ENCODE measurements around the gene UBE2H. TPM values are rescaled to one million over a fixed set of nuclear protein-coding genes. Genes with fewer than 3 reads are reported as not detected.
A peak's percentile ranks its signal among the peaks of the same experiment; 100 is the strongest.

The UBE2H gene
- total RNA-seq, 1 experiment from 2014 or later: 75.1 TPM

GRCh38 chr7:129851174-129851573 lies 101.6 kb downstream of the UBE2H start:
- Histone ChIP-seq H4K5ac (ENCODE audit: insufficient read length, low read depth, low read length) (no peak overlapping the region), H3K18ac (ENCODE audit: insufficient read length, low read depth, low read length) (no peak overlapping the region), H4K91ac (ENCODE audit: insufficient read length, low read depth, low read length) (no peak overlapping the region), H2BK5ac (ENCODE audit: insufficient read length, low read length) (no peak overlapping the region), H3K9me3 (ENCODE audit: control insufficient read depth, low read depth, low read length) (no peaks in the 10 kb centered on the region), H2BK12ac (ENCODE audit: insufficient read length, low read depth, low read length) (no peak overlapping the region), H3K27me3 (ENCODE audit: insufficient read depth, low read length) (no peaks in the 10 kb centered on the region), H2BK20ac (ENCODE audit: low read depth, low read length, poor library complexity, severe bottlenecking) (no peak overlapping the region), H2BK15ac (ENCODE audit: low read depth, low read length) (no peak overlapping the region), H3T11ph (ENCODE audit: low read length) (no peak overlapping the region), H3K23ac (ENCODE audit: insufficient read length, low read depth, low read length) (no peak overlapping the region), H3K4me1 (ENCODE audit: insufficient read depth, low read length) (no peaks in the 10 kb centered on the region; the same call in 1 of the 2 replicates), H3K56ac (ENCODE audit: insufficient read length, low read depth, low read length) (no peak overlapping the region), H3K79me2 (ENCODE audit: insufficient read depth, low read length) (0 out of 2 replicates have a peak, but pooled peaks cover 1% of the 10 kb centered on the region), H3K4ac (ENCODE audit: low read depth, low read length) (no peak overlapping the region), H3K4me2 (ENCODE audit: insufficient read depth, insufficient read length, low read length) (no peak overlapping the region), H2AFZ (ENCODE audit: low read length) (no peak overlapping the region), H2BK120ac (ENCODE audit: low read depth, low read length, poor library complexity, severe bottlenecking) (no peak overlapping the region), H2AK5ac (ENCODE audit: insufficient read length, low read length) (no peak overlapping the region), H3K23me2 (ENCODE audit: insufficient read length, low read depth, low read length, poor library complexity, severe bottlenecking) (no peaks in the 10 kb centered on the region), H3K9ac (ENCODE audit: extremely low read depth, insufficient read length, low read length) (no peak overlapping the region), H3K14ac (ENCODE audit: insufficient read depth, low read length) (no peak overlapping the region), H4K8ac (replicated peaks; ENCODE audit: insufficient read length, low read depth, low read length) (no peak overlapping the region), H3K27ac (ENCODE audit: insufficient read length, low read depth, low read length) (no peak overlapping the region), H3K79me1 (ENCODE audit: insufficient read depth, low read depth, low read length, poor library complexity, severe bottlenecking) (no peaks in the 10 kb centered on the region), H4K20me1 (ENCODE audit: control insufficient read depth, insufficient read depth, insufficient read length) (no peaks in the 10 kb centered on the region)
- peaks cover 0 to 6% (median 2%) of the 10 kb centered on the region in 3 experiments; a peak in 5 of 7 replicates for H3K36me3 Mint-ChIP-seq (ENCODE audit: insufficient read depth in 1 of 3, low read depth in 3 of 3)
- TF ChIP-seq CTCF (conservative IDR thresholded peaks at IDR 0.05): no peak
- no peak overlapping the region for H3K4me3 Mint-ChIP-seq
- no peak for DNase-seq
- no peaks in the 10 kb centered on the region for H3K27me3 Mint-ChIP-seq (ENCODE audit: low read depth)
- WGBS (ENCODE audit: extremely low coverage, insufficient read length, low lambda C conversion rate): no CpG with 5 or more reads among the region's 5 CpGs
- no peaks in the 10 kb centered on the region for H3K9me3 Mint-ChIP-seq
- H3K4me1 Mint-ChIP-seq: peaks cover 54 to 65% of the 10 kb centered on the region in 2 experiments
- H3K27ac Mint-ChIP-seq: 0 out of 7 replicates have a peak overlapping the region, but pooled peaks of 1 of the 3 experiments have one; percentile 6
